G401 (cell line): ENCODE results near the gene HSPB8. TPM values are rescaled to one million over a fixed set of nuclear protein-coding genes. Genes with fewer than 3 reads are reported as not detected.

ENCODE experiments used
- DNase-seq: peaks from one replicate; pipeline ENCODE4 v3.0.0-alpha.2; 2015; ENCODE audit warnings: low spot score
- in situ Hi-C: cut with HindIII; loops from 2 replicates; pipeline ENCODE4 v1.10.0; 2016; ENCODE audit warnings: low sequenced_read_pairs, mixed read lengths
- total RNA-seq: library from RNA; depleted of rRNA; stranded (reverse); fragments of >200 nt; shearing (Covaris generic); gene quantifications from 2 replicates; pipeline ENCODE4 v1.2.3, GENCODE V29; 2014; rRNA removed

HSPB8 gene
- total RNA-seq, 1 experiment from 2014 or later: not detected

GRCh38 chr12:119239040-119239439 is 60.3 kb downstream of the HSPB8 start:
- in situ Hi-C loops: no loop called here

GRCh38 chr12:119241049-119241448 is 62.3 kb downstream of the HSPB8 start:
- DNase-seq: no peak
- in situ Hi-C loops: no loop called here

More at GRCh38 chr12:119239040-119239439, 60.3 kb downstream of the HSPB8 start:
- DNase-seq: no peak

GRCh38 chr12:119241580-119242169 is 62.9 kb downstream of the HSPB8 start:
- no peak for DNase-seq
- in situ Hi-C loops: no loop called here

Other genes starting within 250 kb of the HSPB8 start
- not detected in 2 replicates for gene SRRM4, start 197.4 kb upstream of the HSPB8 start, total RNA-seq
- gene CCDC60, start 155.8 kb downstream of the HSPB8 start, total RNA-seq: not detected in 2 replicates